ENCODE data around the gene RHOD. TPM values are rescaled to one million over a fixed set of nuclear protein-coding genes. Genes with fewer than 3 reads are reported as not detected.
A peak's percentile ranks its signal among the peaks of the same experiment; 100 is the strongest.

RHOD gene
- total RNA-seq, 4 donors from 2014 or later, result 18.9 to 87.0 (median 24.4) TPM

DNA sequence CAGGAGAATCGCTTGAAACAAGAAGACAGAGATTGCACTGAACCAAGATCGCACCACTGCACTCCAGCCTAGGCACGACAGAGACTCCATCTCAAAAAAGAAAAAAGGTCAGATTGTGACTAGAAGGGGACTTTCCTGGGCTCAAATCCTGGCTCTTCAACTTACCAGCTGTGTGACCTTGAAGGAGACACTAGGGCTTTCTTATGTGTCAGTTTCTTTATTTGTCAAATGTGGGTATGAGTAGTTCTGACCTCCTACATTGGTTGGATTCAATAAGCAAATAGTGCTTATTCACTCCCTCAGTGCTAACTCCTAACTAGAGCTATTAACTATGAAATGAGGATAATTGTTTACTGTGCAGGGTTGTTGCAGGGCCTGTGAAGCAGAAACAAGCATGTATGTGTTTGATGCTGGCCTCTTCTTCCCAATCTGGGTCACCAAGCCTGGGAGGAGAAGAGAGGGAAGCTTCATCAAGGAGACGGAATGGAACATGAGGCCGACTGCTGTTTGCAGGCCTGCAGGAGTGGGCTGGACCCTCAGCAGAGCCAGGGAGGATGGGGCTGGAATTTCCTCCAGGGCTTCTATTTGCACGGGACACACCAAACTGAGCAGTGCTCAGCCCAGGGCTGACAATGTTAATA lies 22.5 kb downstream of the RHOD start:
- in situ Hi-C loops (cut with MboI; ENCODE audit: low sequenced_read_pairs in 4 of 4), result no loop called here
- Histone ChIP-seq H3K27me3 (no peaks in the 10 kb centered on the region), H3K36me3 (no peaks in the 10 kb centered on the region), H3K27ac (no peak overlapping the region), H3K4me1 (no peaks in the 10 kb centered on the region), H3K9me3 (no peaks in the 10 kb centered on the region), H3K4me3 (no peak overlapping the region)
- ATAC-seq (no peak), DNase-seq (no peak)
- intact Hi-C loops (cut with DNase I; ENCODE audit: low total_unique reads), result no loop called here
- TF ChIP-seq POLR2A (IDR thresholded peaks at IDR 0.05), result no peak
- TF ChIP-seq, protein P1, sequence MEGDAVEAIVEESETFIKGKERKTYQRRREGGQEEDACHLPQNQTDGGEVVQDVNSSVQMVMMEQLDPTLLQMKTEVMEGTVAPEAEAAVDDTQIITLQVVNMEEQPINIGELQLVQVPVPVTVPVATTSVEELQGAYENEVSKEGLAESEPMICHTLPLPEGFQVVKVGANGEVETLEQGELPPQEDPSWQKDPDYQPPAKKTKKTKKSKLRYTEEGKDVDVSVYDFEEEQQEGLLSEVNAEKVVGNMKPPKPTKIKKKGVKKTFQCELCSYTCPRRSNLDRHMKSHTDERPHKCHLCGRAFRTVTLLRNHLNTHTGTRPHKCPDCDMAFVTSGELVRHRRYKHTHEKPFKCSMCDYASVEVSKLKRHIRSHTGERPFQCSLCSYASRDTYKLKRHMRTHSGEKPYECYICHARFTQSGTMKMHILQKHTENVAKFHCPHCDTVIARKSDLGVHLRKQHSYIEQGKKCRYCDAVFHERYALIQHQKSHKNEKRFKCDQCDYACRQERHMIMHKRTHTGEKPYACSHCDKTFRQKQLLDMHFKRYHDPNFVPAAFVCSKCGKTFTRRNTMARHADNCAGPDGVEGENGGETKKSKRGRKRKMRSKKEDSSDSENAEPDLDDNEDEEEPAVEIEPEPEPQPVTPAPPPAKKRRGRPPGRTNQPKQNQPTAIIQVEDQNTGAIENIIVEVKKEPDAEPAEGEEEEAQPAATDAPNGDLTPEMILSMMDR (IDR thresholded peaks at IDR 0.05 in 4 of 5, conservative IDR thresholded peaks at IDR 0.05 in 1 of 5), result no peak

- no peaks in the 10 kb centered on the region for H3K36me3 ChIP-seq
- no peaks in the 10 kb centered on the region for H3K4me1 ChIP-seq
- no peak overlapping the region for H3K4me3 ChIP-seq
- ATAC-seq, result peak in 1 of 2 donors; percentile 6
- no peak overlapping the region for H3K27ac ChIP-seq
- H3K27me3 ChIP-seq, result no peaks in the 10 kb centered on the region
- intact Hi-C loops (cut with DNase I; ENCODE audit: low total_unique reads) (loop anchor here (5.0 kb wide), 1 partner anchor 85 kb away; no protein-coding TSS in a partner anchor), in situ Hi-C loops (cut with MboI; ENCODE audit: low sequenced_read_pairs in 4 of 4) (loop anchor here in 1 of 4 donors (10.0 kb wide), 1 partner anchor 83 kb away; no protein-coding TSS in a partner anchor)
- no peaks in the 10 kb centered on the region for H3K9me3 ChIP-seq
- DNase-seq, result no peak
- TF ChIP-seq POLR2A (IDR thresholded peaks at IDR 0.05), result no peak
- TF ChIP-seq, protein P1 (IDR thresholded peaks at IDR 0.05 in 4 of 5, conservative IDR thresholded peaks at IDR 0.05 in 1 of 5), result no peak
These were observed 25.6 kb downstream of the RHOD start for GRCh38 chr11:67082071-67082791.

DNA sequence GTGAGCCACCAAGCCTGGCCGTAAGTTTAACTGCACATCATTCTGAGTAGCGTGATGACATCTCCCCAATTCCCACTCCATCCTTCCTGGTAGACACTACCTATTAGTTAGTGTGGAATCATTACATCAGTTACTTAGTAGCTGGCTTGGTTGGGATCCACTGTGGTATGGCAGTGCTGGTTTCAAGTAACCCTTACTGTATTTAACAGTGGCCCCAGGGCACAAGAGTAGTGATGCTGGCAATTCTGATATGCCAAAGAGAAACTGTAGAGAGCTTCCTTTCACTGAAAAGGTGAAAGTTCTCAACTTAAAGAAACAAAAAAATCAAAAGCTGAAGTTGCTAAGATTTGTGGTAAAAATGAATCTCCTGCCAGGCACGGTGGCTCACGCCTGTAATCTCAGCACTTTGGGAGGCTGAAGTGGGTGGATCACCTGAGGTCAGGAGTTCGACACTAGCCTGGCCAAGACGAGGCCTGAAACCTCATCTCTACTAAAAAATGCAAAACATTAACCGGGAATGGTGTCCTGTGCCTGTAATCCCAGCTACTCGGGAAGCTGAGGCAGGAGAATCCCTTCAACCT lies 27.2 kb downstream of the RHOD start:
- Histone ChIP-seq H3K4me3 (no peak overlapping the region), H3K9me3 (no peaks in the 10 kb centered on the region), H3K27ac (no peak overlapping the region), H3K4me1 (no peaks in the 10 kb centered on the region), H3K27me3 (no peaks in the 10 kb centered on the region), H3K36me3 (no peaks in the 10 kb centered on the region)
- TF ChIP-seq POLR2A (IDR thresholded peaks at IDR 0.05), result no peak
- TF ChIP-seq, protein P1 (IDR thresholded peaks at IDR 0.05 in 4 of 5, conservative IDR thresholded peaks at IDR 0.05 in 1 of 5), result no peak
- ATAC-seq (no peak), DNase-seq (no peak)
- intact Hi-C loops (cut with DNase I; ENCODE audit: low total_unique reads) (loop anchor here (5.0 kb wide), 1 partner anchor 83 kb away; no protein-coding TSS in a partner anchor), in situ Hi-C loops (cut with MboI; ENCODE audit: low sequenced_read_pairs in 4 of 4) (loop anchor here in 1 of 4 donors (10.0 kb wide), 1 partner anchor 81 kb away; no protein-coding TSS in a partner anchor)

DNA sequence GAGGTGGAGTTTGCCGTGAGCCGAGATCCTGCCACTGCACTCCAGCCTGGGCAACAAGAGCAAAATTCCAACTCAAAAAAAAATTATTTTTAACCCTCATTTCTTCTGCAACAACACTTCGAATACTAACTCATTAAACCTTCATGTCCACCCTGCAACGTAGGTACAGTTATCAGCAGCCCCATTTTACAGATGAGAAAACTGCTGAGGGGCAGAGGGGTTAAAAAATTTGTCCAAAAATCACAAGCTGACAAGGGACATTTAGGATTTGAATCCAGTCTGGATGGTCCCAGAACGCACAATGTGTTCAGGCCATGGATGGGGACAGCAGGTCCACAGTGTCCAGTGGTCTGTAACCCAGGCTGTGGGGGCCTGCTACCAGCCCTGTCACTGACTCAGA lies 29.0 kb downstream of the RHOD start:
- no peak overlapping the region for H3K27ac ChIP-seq
- no peaks in the 10 kb centered on the region for H3K9me3 ChIP-seq
- no peaks in the 10 kb centered on the region for H3K36me3 ChIP-seq
- ATAC-seq (no peak), DNase-seq (no peak)
- TF ChIP-seq, protein P1 (IDR thresholded peaks at IDR 0.05 in 4 of 5, conservative IDR thresholded peaks at IDR 0.05 in 1 of 5), result no peak
- no peak for TF ChIP-seq POLR2A (IDR thresholded peaks at IDR 0.05)
- in situ Hi-C loops (cut with MboI; ENCODE audit: low sequenced_read_pairs in 4 of 4) (loop anchor here in 1 of 4 donors (10.0 kb wide), 1 partner anchor 79 kb away; no protein-coding TSS in a partner anchor), intact Hi-C loops (cut with DNase I; ENCODE audit: low total_unique reads) (no loop called here)
- no peaks in the 10 kb centered on the region for H3K27me3 ChIP-seq
- no peak overlapping the region for H3K4me3 ChIP-seq
- H3K4me1 ChIP-seq, result no peaks in the 10 kb centered on the region
